H1 (cell line): ENCODE results near the gene GABRR1. TPM values are rescaled to one million over a fixed set of nuclear protein-coding genes. Genes with fewer than 3 reads are reported as not detected.

Experiments
- CTCF ChIA-PET: fragments of 300-600 bp; sonication (Branson Sonifier 250); formaldehyde crosslinking; loops from one replicate; lab custom pipeline; 2021; ENCODE audit not compliant: partially characterized antibody; lab: Charles Lee
- POLR2A ChIA-PET: fragments of 300-600 bp; sonication (Branson Sonifier 250); formaldehyde crosslinking; loops from one replicate; lab custom pipeline; 2021; ENCODE audit warnings: inconsistent platforms; ENCODE audit not compliant: partially characterized antibody; lab: Charles Lee
- DNase-seq, 2 experiments: peaks; one replicate each; pipeline versions ENCODE4 v3.0.0 to v3.0.0-alpha.2; 2010 to 2022; ENCODE audit warnings: low spot score in 2 of 2, low read depth in 1 of 2, mixed read lengths in 1 of 2
- FAIRE-seq: peaks from 2 replicates; lab custom pipeline; 2011; peaks lifted over from hg19 to GRCh38; lab: Jason Lieb, UNC
- H2AFZ ChIP-seq: 2 replicates; pipeline ENCODE4 v1.8.1; 2012; ENCODE audit warnings: low read length, inconsistent platforms
- H2AK5ac ChIP-seq: 2 replicates; pipeline ENCODE4 v1.6.1; 2013; ENCODE audit warnings: low read depth, low read length
- H2BK120ac ChIP-seq: replicated peaks from 2 replicates; pipeline ENCODE3; 2013; ENCODE audit warnings: low read depth, low read length, inconsistent platforms
- H2BK12ac ChIP-seq: 2 replicates; pipeline ENCODE4 v1.6.1; 2013; ENCODE audit warnings: low read depth, low read length
- H2BK15ac ChIP-seq: 2 replicates; pipeline ENCODE4 v1.6.1; 2013; ENCODE audit warnings: low read length
- H2BK20ac ChIP-seq: 2 replicates; pipeline ENCODE4 v1.6.1; 2013; ENCODE audit warnings: low read length
- H2BK5ac ChIP-seq: 2 replicates; pipeline ENCODE4 v1.6.1; 2013; ENCODE audit warnings: low read depth, low read length
- H3K14ac ChIP-seq: 2 replicates; pipeline ENCODE4 v1.6.1; 2013; ENCODE audit warnings: inconsistent platforms; ENCODE audit not compliant: insufficient read length
- H3K18ac ChIP-seq: 2 replicates; pipeline ENCODE4 v1.6.1; 2013; ENCODE audit warnings: low read length; ENCODE audit errors: extremely low read depth
- H3K23ac ChIP-seq: 2 replicates; pipeline ENCODE4 v1.6.1; 2013; ENCODE audit warnings: inconsistent platforms; ENCODE audit not compliant: insufficient read length
- H3K23me2 ChIP-seq: 2 replicates; pipeline ENCODE4 v1.6.1; 2013; ENCODE audit warnings: low read depth, low read length
- H3K27ac ChIP-seq: 2 replicates; pipeline ENCODE4 v1.6.1; 2011; ENCODE audit warnings: low read depth, low read length, inconsistent platforms
- H3K27me3 ChIP-seq, 4 experiments: replicated peaks in 1 of 4; 1 replicate in 1 of 4; 2 replicates in 3 of 4; pipeline versions ENCODE4 v1.6.1 to v1.8.1; 2011 to 2013; ENCODE audit warnings: low read length in 3 of 4, mild to moderate bottlenecking in 3 of 4, inconsistent platforms in 2 of 4, mixed read lengths in 2 of 4, moderate library complexity in 1 of 4; ENCODE audit not compliant: control insufficient read depth in 3 of 4, insufficient read depth in 3 of 4; ENCODE audit errors: extremely low read depth in 1 of 4
- H3K36me3 ChIP-seq, 4 experiments: 2 replicates each; pipeline versions ENCODE4 v1.6.1 to v1.8.1; 2011 to 2013; ENCODE audit warnings: mild to moderate bottlenecking in 4 of 4, low read length in 3 of 4, moderate library complexity in 2 of 4, control low read depth in 1 of 4, inconsistent platforms in 1 of 4; ENCODE audit not compliant: insufficient read depth in 4 of 4, control insufficient read depth in 2 of 4
- H3K4ac ChIP-seq: replicated peaks from 2 replicates; pipeline ENCODE3; 2013; ENCODE audit warnings: low read length, low read depth, mixed read lengths, inconsistent platforms; ENCODE audit not compliant: insufficient read length
- H3K4me1 ChIP-seq, 4 experiments: replicated peaks in 1 of 4; 1 replicate in 1 of 4; 2 replicates in 3 of 4; pipeline versions ENCODE4 v1.6.1 to v1.8.1; 2011 to 2013; ENCODE audit warnings: low read length in 3 of 4, inconsistent platforms in 2 of 4, mixed read lengths in 1 of 4; ENCODE audit not compliant: insufficient read depth in 4 of 4, control insufficient read depth in 3 of 4
- H3K4me2 ChIP-seq, 2 experiments: 2 replicates each; pipeline versions ENCODE4 v1.6.1 to v1.8.1; 2011 to 2013; ENCODE audit warnings: low read depth in 2 of 2, low read length in 2 of 2, control low read depth in 1 of 2, inconsistent platforms in 1 of 2, mild to moderate bottlenecking in 1 of 2; ENCODE audit not compliant: insufficient read depth in 1 of 2
- H3K4me3 ChIP-seq, 4 experiments: fragments of 200-600, 300-600 bp in 1 of 4; sonication (generic), shearing (Covaris generic), sonication (Bioruptor Twin) in 1 of 4; 2 replicates each; pipeline versions ENCODE4 v1.5.1 to v1.8.1; 2011 to 2016; ENCODE audit warnings: low read length in 4 of 4, low read depth in 3 of 4, control low read depth in 2 of 4, inconsistent platforms in 2 of 4, mild to moderate bottlenecking in 2 of 4, mixed read lengths in 1 of 4, moderate library complexity in 1 of 4; ENCODE audit not compliant: insufficient read depth in 2 of 4; ENCODE audit errors: extremely low read depth in 1 of 4
- H3K56ac ChIP-seq: replicated peaks from 2 replicates; pipeline ENCODE3; 2013; ENCODE audit warnings: low read depth, mild to moderate bottlenecking, mixed read lengths, low read length, inconsistent platforms; ENCODE audit not compliant: insufficient read length
- H3K79me1 ChIP-seq: 2 replicates; pipeline ENCODE4 v1.6.1; 2013; ENCODE audit warnings: low read depth, low read length, control low read depth
- H3K79me2 ChIP-seq, 2 experiments: 2 replicates each; pipeline versions ENCODE4 v1.6.1 to v1.8.1; 2012 to 2013; ENCODE audit warnings: low read length in 2 of 2, mild to moderate bottlenecking in 2 of 2, inconsistent platforms in 1 of 2; ENCODE audit not compliant: insufficient read depth in 2 of 2, control insufficient read depth in 1 of 2
- H3K9ac ChIP-seq, 4 experiments: replicated peaks in 1 of 4; 1 replicate in 1 of 4; 2 replicates in 3 of 4; pipeline versions ENCODE4 v1.6.1 to v1.8.1; 2011 to 2013; ENCODE audit warnings: low read depth in 3 of 4, low read length in 3 of 4, control low read depth in 2 of 4, mild to moderate bottlenecking in 2 of 4, moderate library complexity in 2 of 4, inconsistent platforms in 1 of 4; ENCODE audit errors: extremely low read depth in 1 of 4
- H3K9me3 ChIP-seq, 2 experiments: 2 replicates each; pipeline versions ENCODE4 v1.6.1 to v1.8.1; 2012 to 2013; ENCODE audit warnings: mild to moderate bottlenecking in 2 of 2, moderate library complexity in 2 of 2, control low read depth in 1 of 2, inconsistent platforms in 1 of 2, low read depth in 1 of 2, low read length in 1 of 2, mixed read lengths in 1 of 2; ENCODE audit not compliant: insufficient read depth in 2 of 2
- H4K20me1 ChIP-seq, 2 experiments: replicated peaks in 1 of 2; 2 replicates each; pipeline versions ENCODE3 to v1.8.1; 2011 to 2013; ENCODE audit warnings: inconsistent platforms in 2 of 2, low read length in 2 of 2, mild to moderate bottlenecking in 1 of 2; ENCODE audit not compliant: insufficient read depth in 2 of 2, control insufficient read depth in 1 of 2
- H4K5ac ChIP-seq: 2 replicates; pipeline ENCODE4 v1.6.1; 2013; ENCODE audit warnings: low read length, low read depth, mixed read lengths, inconsistent platforms; ENCODE audit not compliant: insufficient read length
- H4K8ac ChIP-seq: 2 replicates; pipeline ENCODE4 v1.8.0; 2013; ENCODE audit warnings: mild to moderate bottlenecking, moderate library complexity, low read length, inconsistent platforms; ENCODE audit not compliant: insufficient read depth; ENCODE audit errors: extremely low read depth
- H4K91ac ChIP-seq: replicated peaks from 2 replicates; pipeline ENCODE3; 2013; ENCODE audit warnings: low read length, mixed read lengths, inconsistent platforms; ENCODE audit not compliant: insufficient read length
- CHD2 ChIP-seq: IDR thresholded peaks from 2 replicates; pipeline ENCODE4 v1.6.1; 2012; ENCODE audit warnings: low read length, improper control_type of control experiment
- CTBP2 ChIP-seq: IDR thresholded peaks from 2 replicates; pipeline ENCODE4 v1.7.0; 2011; ENCODE audit warnings: borderline replicate concordance, mild to moderate bottlenecking, moderate library complexity, mixed read lengths, low read length; ENCODE audit not compliant: insufficient read depth, insufficient read length
- EGR1 ChIP-seq: IDR thresholded peaks from 2 replicates; pipeline ENCODE4 v1.6.1; 2011; ENCODE audit warnings: low read depth, low read length, borderline replicate concordance
- HDAC6 ChIP-seq: IDR thresholded peaks from one replicate; pipeline ENCODE4 v1.7.1; 2012; ENCODE audit warnings: low read depth, mild to moderate bottlenecking, inconsistent platforms, low read length, moderate library complexity
- JUN ChIP-seq: IDR thresholded peaks from 2 replicates; pipeline ENCODE4 v1.6.1; 2011; ENCODE audit warnings: low read depth, mild to moderate bottlenecking, improper control_type of control experiment, low read length
- RAD21 ChIP-seq, 2 experiments: IDR thresholded peaks in 1 of 2; conservative IDR thresholded peaks in 1 of 2; 2 replicates each; pipeline ENCODE4 v1.6.1; 2011; ENCODE audit warnings: low read depth in 2 of 2, low read length in 2 of 2, improper control_type of control experiment in 1 of 2, inconsistent platforms in 1 of 2, mild to moderate bottlenecking in 1 of 2, moderate library complexity in 1 of 2
- SRF ChIP-seq: IDR thresholded peaks from 2 replicates; pipeline ENCODE4 v1.6.1; 2011; ENCODE audit warnings: mild to moderate bottlenecking, low read depth, low read length, moderate library complexity
- TBP ChIP-seq: IDR thresholded peaks from 2 replicates; pipeline ENCODE4 v1.6.1; 2011; ENCODE audit warnings: low read depth, low read length, improper control_type of control experiment
- YY1 ChIP-seq: IDR thresholded peaks from 2 replicates; pipeline ENCODE4 v1.6.1; 2011; ENCODE audit warnings: low read depth, mild to moderate bottlenecking, low read length
- ZNF274 ChIP-seq: IDR thresholded peaks from 2 replicates; pipeline ENCODE4 v1.7.0; 2012; ENCODE audit warnings: low read length, borderline replicate concordance; ENCODE audit errors: extremely low read depth
- WGBS, 2 experiments: shearing (Covaris generic) in 1 of 2; methylation state at CpG; one replicate each; pipeline versions ENCODE4 v1.1.6 to v1.1.7; 2013 to 2015; ENCODE audit warnings: low lambda C conversion rate in 2 of 2, mixed read lengths in 2 of 2, inconsistent platforms in 1 of 2, low coverage in 1 of 2, missing lambda C conversion rate in 1 of 2; ENCODE audit not compliant: insufficient replicate concordance in 2 of 2, insufficient coverage in 1 of 2, insufficient read length in 1 of 2; ENCODE audit errors: extremely low coverage in 1 of 2, missing lambda C conversion rate in 1 of 2; 5-methylcytosine and 5-hydroxymethylcytosine counted together
- polyA plus RNA-seq, 7 experiments: library from polyadenylated mRNA; depleted of rRNA in 3 of 7; stranded (reverse) in 5 of 7; unstranded in 2 of 7; fragments of >200 nt in 5 of 7; fragments of 200-250 nt in 2 of 7; gene quantifications; 1 replicate in 5 of 7; 2 replicates in 1 of 7; 4 replicates in 1 of 7; pipeline versions ENCODE4 v1.2.1 to v1.2.3, GENCODE V29; 2011 to 2013; ENCODE audit warnings: missing spikeins in 2 of 7, mixed read lengths in 2 of 7
- total RNA-seq: library from RNA; stranded (reverse); fragmentation: NEBNext Ultra II Directional; extraction: Animal tissue kit (Norgen Biotek cat#: 25700); gene quantifications from 2 replicates; pipeline ENCODE4 v1.2.1, GENCODE V29; 2021
- TF ChIP-seq, protein P1 (sequence below): IDR thresholded peaks from 2 replicates; pipeline ENCODE4 v1.6.1; 2012; ENCODE audit warnings: low read length, inconsistent platforms

GABRR1 gene
- total and polyA plus RNA-seq, 2 of the 8 experiments (the other 6 are each of a cell fraction or from before 2014, with no cell fraction given): 0.60 to 0.63 TPM

DNA sequence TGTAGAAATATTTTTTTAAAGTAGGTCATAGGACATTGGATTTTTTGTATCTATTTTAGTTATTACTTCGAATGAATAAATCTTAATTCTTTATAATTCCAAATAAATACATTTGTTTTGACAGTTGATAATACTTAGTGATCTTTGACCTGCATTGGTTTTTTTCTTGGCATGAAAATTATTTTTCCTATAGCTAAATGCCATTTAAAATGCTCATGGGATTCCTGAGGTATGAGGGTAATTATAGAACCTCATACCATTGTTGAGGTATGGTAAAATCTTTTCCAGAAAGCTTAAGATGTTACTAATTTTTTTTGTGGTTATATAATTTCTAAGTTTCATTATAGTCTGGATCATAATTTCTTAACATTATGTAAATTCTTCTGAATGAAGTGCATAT is 63.0 kb downstream of the GABRR1 start:
- Histone ChIP-seq H3K79me2 (no peaks in the 10 kb centered on the region), H3K14ac (no peak overlapping the region), H3K23me2 (no peaks in the 10 kb centered on the region), H3K9me3 (no peaks in the 10 kb centered on the region), H2AFZ (no peak overlapping the region), H3K4ac (no peak overlapping the region), H2BK5ac (no peak overlapping the region), H3K56ac (no peak overlapping the region), H3K36me3 (no peaks in the 10 kb centered on the region), H2BK12ac (no peak overlapping the region), H3K27ac (no peak overlapping the region), H4K20me1 (peaks cover 0 to 1% of the 10 kb centered on the region in 2 experiments), H3K9ac (no peak overlapping the region), H2BK20ac (no peak overlapping the region), H4K5ac (no peak overlapping the region), H3K23ac (no peak overlapping the region), H2BK120ac (no peak overlapping the region), H4K8ac (no peak overlapping the region), H3K4me1 (no peaks in the 10 kb centered on the region), H3K4me2 (no peak overlapping the region), H4K91ac (no peak overlapping the region), H2AK5ac (no peak overlapping the region), H3K18ac (no peak overlapping the region), H3K27me3 (no peaks in the 10 kb centered on the region), H3K79me1 (no peaks in the 10 kb centered on the region), H2BK15ac (no peak overlapping the region), H3K4me3 (no peak overlapping the region)
- CTCF ChIA-PET: interaction anchor here (0.6 to 1.8 kb wide), 5 partner anchors 87 to 254 kb away, joined by 3 to 10 read pairs (median 3); no protein-coding TSS in a partner anchor
- POLR2A ChIA-PET: no interaction called here
- no peak for DNase-seq
- WGBS, 2 experiments: 97% methylated on average over 1 of the region's 1 CpG; no CpG with 5 or more reads in 1 of the 2 experiments
- FAIRE-seq: no peak
- TF ChIP-seq RAD21 (IDR thresholded peaks at IDR 0.05 in 1 of 2, conservative IDR thresholded peaks at IDR 0.05 in 1 of 2; ENCODE audit: low read depth in 2 of 2, low read length in 2 of 2) (no peak), CHD2 (no peak), HDAC6 (no peak), SRF (no peak), EGR1 (no peak), CTBP2 (no peak), YY1 (no peak), TBP (no peak), ZNF274 (no peak), JUN (no peak)
- TF ChIP-seq, protein P1, sequence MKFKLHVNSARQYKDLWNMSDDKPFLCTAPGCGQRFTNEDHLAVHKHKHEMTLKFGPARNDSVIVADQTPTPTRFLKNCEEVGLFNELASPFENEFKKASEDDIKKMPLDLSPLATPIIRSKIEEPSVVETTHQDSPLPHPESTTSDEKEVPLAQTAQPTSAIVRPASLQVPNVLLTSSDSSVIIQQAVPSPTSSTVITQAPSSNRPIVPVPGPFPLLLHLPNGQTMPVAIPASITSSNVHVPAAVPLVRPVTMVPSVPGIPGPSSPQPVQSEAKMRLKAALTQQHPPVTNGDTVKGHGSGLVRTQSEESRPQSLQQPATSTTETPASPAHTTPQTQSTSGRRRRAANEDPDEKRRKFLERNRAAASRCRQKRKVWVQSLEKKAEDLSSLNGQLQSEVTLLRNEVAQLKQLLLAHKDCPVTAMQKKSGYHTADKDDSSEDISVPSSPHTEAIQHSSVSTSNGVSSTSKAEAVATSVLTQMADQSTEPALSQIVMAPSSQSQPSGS: no peak
